ENCODE measurements around the gene CYP26A1.

DNA sequence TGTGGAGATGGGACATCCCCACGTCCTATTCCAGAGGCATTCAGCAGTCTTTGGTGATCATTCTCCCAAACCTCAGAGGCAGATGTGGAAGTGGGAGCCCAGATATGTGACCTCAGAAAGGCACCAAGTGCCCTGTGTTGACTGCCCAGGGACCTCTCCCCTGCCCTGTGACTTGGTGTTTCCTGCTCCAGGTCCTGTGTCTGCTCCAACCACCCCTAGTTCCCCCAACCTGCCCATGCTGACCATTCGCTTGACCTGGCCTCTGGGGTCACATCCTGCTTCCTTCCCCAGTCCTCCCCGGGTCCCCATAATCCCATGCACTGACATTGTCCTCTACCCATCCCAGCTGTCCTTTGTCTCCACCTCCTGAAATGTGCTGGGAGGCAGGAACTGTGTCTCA, 7.6 kb downstream of the CYP26A1 start:
- TF ChIP-seq CTCF (IDR thresholded peaks at IDR 0.05) (no peak), POLR2A (IDR thresholded peaks at IDR 0.05) (no peak)

Data from ovary (tissue), 3 donors.